ENCODE measurements around the gene KMO. TPM values are rescaled to one million over a fixed set of nuclear protein-coding genes. Genes with fewer than 3 reads are reported as not detected.

KMO gene
- total and polyA plus RNA-seq, 2 of the 8 experiments (the other 6 are each of a cell fraction or from before 2014, with no cell fraction given), result not detected

- H2BK5ac ChIP-seq (ENCODE audit: low read depth, low read length), result no peak overlapping the region
- CTCF ChIA-PET (ENCODE audit: partially characterized antibody), result no interaction called here
Measured at GRCh38 chr1:241582921-241583321, 50.7 kb downstream of the KMO start.

More at GRCh38 chr1:241582921-241583321, 50.7 kb downstream of the KMO start:
- H2BK12ac ChIP-seq (ENCODE audit: low read depth, low read length), result no peak overlapping the region
- H3K27ac ChIP-seq (ENCODE audit: low read depth, low read length), result no peak overlapping the region
- H4K8ac ChIP-seq (ENCODE audit: extremely low read depth, insufficient read depth, low read length), result no peak overlapping the region; the same call in 1 of the 2 replicates
- H2BK15ac ChIP-seq (ENCODE audit: low read length), result no peak overlapping the region
- no peak overlapping the region for H3K23ac ChIP-seq (ENCODE audit: insufficient read length)
- no peaks in the 10 kb centered on the region for H3K27me3 ChIP-seq (replicated peaks in 1 of 4; ENCODE audit: control insufficient read depth in 3 of 4, extremely low read depth in 1 of 4, insufficient read depth in 3 of 4, low read length in 3 of 4)
- no peak overlapping the region for H3K18ac ChIP-seq (ENCODE audit: extremely low read depth, low read length)
- H3K4me2 ChIP-seq (ENCODE audit: insufficient read depth in 1 of 2, low read depth in 2 of 2, low read length in 2 of 2), result no peak overlapping the region
- no peak overlapping the region for H2BK120ac ChIP-seq (replicated peaks; ENCODE audit: low read depth, low read length)
- no peak overlapping the region for H4K91ac ChIP-seq (replicated peaks; ENCODE audit: insufficient read length, low read length)
- H3K4me3 ChIP-seq (ENCODE audit: extremely low read depth in 1 of 4, insufficient read depth in 2 of 4, low read depth in 3 of 4, low read length in 4 of 4), result no peak overlapping the region
- no peak overlapping the region for H3K4ac ChIP-seq (replicated peaks; ENCODE audit: insufficient read length, low read depth, low read length)
- POLR2A ChIA-PET (ENCODE audit: partially characterized antibody), result interaction anchor here (0.6 kb wide), 1 partner anchor 49 kb away, joined by 3 read pairs; no protein-coding TSS in a partner anchor
- H4K5ac ChIP-seq (ENCODE audit: insufficient read length, low read depth, low read length), result no peak overlapping the region
- H3K9me3 ChIP-seq (ENCODE audit: insufficient read depth in 2 of 2, low read depth in 1 of 2, low read length in 1 of 2), result no peaks in the 10 kb centered on the region
- 92% methylated on average over 1 of the region's 1 CpG; no CpG with 5 or more reads in 1 of the 2 experiments for WGBS, 2 experiments (ENCODE audit: extremely low coverage in 1 of 2, insufficient coverage in 1 of 2, insufficient read length in 1 of 2, insufficient replicate concordance in 2 of 2, low coverage in 1 of 2, low lambda C conversion rate in 2 of 2, missing lambda C conversion rate in 1 of 2)
- no peak overlapping the region for H3K9ac ChIP-seq (replicated peaks in 1 of 4; ENCODE audit: extremely low read depth in 1 of 4, low read depth in 3 of 4, low read length in 3 of 4)
- no peak overlapping the region for H3K56ac ChIP-seq (replicated peaks; ENCODE audit: insufficient read length, low read depth, low read length)
- no peak overlapping the region for H2AFZ ChIP-seq (ENCODE audit: low read length)
- H3K23me2 ChIP-seq (ENCODE audit: low read depth, low read length), result no peaks in the 10 kb centered on the region
- no peaks in the 10 kb centered on the region for H3K36me3 ChIP-seq (ENCODE audit: control insufficient read depth in 2 of 4, insufficient read depth in 4 of 4, low read length in 3 of 4)
- H3K79me2 ChIP-seq (ENCODE audit: control insufficient read depth in 1 of 2, insufficient read depth in 2 of 2, low read length in 2 of 2), result no peaks in the 10 kb centered on the region
- H2BK20ac ChIP-seq (ENCODE audit: low read length), result no peak overlapping the region
- H2AK5ac ChIP-seq (ENCODE audit: low read depth, low read length), result no peak overlapping the region
- H3K14ac ChIP-seq (ENCODE audit: insufficient read length), result no peak overlapping the region
- no peaks in the 10 kb centered on the region for H3K4me1 ChIP-seq (replicated peaks in 1 of 4; ENCODE audit: control insufficient read depth in 3 of 4, insufficient read depth in 4 of 4, low read length in 3 of 4)
- no peaks in the 10 kb centered on the region for H3K79me1 ChIP-seq (ENCODE audit: low read depth, low read length)
- peaks cover 0 to 2% of the 10 kb centered on the region in 2 experiments for H4K20me1 ChIP-seq (replicated peaks in 1 of 2; ENCODE audit: control insufficient read depth in 1 of 2, insufficient read depth in 2 of 2, low read length in 2 of 2)
- TF ChIP-seq TBP (IDR thresholded peaks at IDR 0.05; ENCODE audit: low read depth, low read length), result no peak
- no peak for TF ChIP-seq RAD21 (IDR thresholded peaks at IDR 0.05 in 1 of 2, conservative IDR thresholded peaks at IDR 0.05 in 1 of 2; ENCODE audit: low read depth in 2 of 2, low read length in 2 of 2)
- TF ChIP-seq TEAD4 (IDR thresholded peaks at IDR 0.05; ENCODE audit: low read depth, low read length), result no peak
- no peak for TF ChIP-seq JUN (IDR thresholded peaks at IDR 0.05; ENCODE audit: low read depth, low read length)
- TF ChIP-seq E2F6 (IDR thresholded peaks at IDR 0.05), result no peak
- no peak for TF ChIP-seq SRF (IDR thresholded peaks at IDR 0.05; ENCODE audit: low read depth, low read length)
- TF ChIP-seq ATF2 (IDR thresholded peaks at IDR 0.05; ENCODE audit: low read length), result no peak
- no peak for TF ChIP-seq ASH2L (IDR thresholded peaks at IDR 0.05; ENCODE audit: low read length)
- no peak for TF ChIP-seq KDM4A (IDR thresholded peaks at IDR 0.05; ENCODE audit: low read depth, low read length, severe bottlenecking)
- no peak for TF ChIP-seq ATF3 (IDR thresholded peaks at IDR 0.05; ENCODE audit: insufficient read depth, low read depth, low read length)
- no peak for DNase-seq (ENCODE audit: low read depth in 1 of 2, low spot score in 2 of 2)
- FAIRE-seq, result no peak
